IPS-15b (cell line): ENCODE measurements around the gene TMED5.
A peak's percentile ranks its signal among the peaks of the same experiment; 100 is the strongest.
"Not testable (repeated sequence)": the region's sequence is repeated elsewhere in the genome, so short reads cannot be mapped to it uniquely, and the experiment has no call there.

Experiments
- H3K27me3 ChIP-seq: one replicate; pipeline ENCODE4 v1.6.1; 2013; ENCODE audit warnings: low read length; ENCODE audit not compliant: control insufficient read depth, insufficient read depth
- H3K36me3 ChIP-seq: one replicate; pipeline ENCODE4 v1.6.1; 2013; ENCODE audit warnings: low read length; ENCODE audit not compliant: control insufficient read depth, insufficient read depth
- H3K4me1 ChIP-seq: one replicate; pipeline ENCODE4 v1.6.1; 2013; ENCODE audit warnings: mild to moderate bottlenecking, low read length; ENCODE audit not compliant: control insufficient read depth, insufficient read depth
- H3K4me3 ChIP-seq: one replicate; pipeline ENCODE4 v1.5.1; 2013; ENCODE audit warnings: low read depth, low read length
- H3K9ac ChIP-seq: one replicate; pipeline ENCODE4 v1.6.1; 2013; ENCODE audit warnings: low read depth, mild to moderate bottlenecking, low read length
- H3K9me3 ChIP-seq: one replicate; pipeline ENCODE4 v1.6.1; 2013; ENCODE audit warnings: mild to moderate bottlenecking, low read length; ENCODE audit not compliant: control insufficient read depth, insufficient read depth

Gene TMED5

GRCh38 chr1:93199150-93199549 is 18.9 kb upstream of the TMED5 start:
- H3K36me3 ChIP-seq = peaks cover 15% of the 10 kb centered on the region
- no peak overlapping the region for H3K9ac ChIP-seq

GRCh38 chr1:93196591-93196990 is 16.4 kb upstream of the TMED5 start:
- Histone ChIP-seq H3K4me1 (no peaks in the 10 kb centered on the region), H3K36me3 (peaks cover 10% of the 10 kb centered on the region), H3K4me3 (no peak overlapping the region), H3K9ac (no peak overlapping the region), H3K27me3 (no peaks in the 10 kb centered on the region), H3K9me3 (no peaks in the 10 kb centered on the region)

More at GRCh38 chr1:93199150-93199549, 18.9 kb upstream of the TMED5 start:
- Histone ChIP-seq H3K4me3 (no peak overlapping the region), H3K27me3 (no peaks in the 10 kb centered on the region), H3K4me1 (no peaks in the 10 kb centered on the region), H3K9me3 (no peaks in the 10 kb centered on the region)

GRCh38 chr1:93194231-93194990 is 14.2 kb upstream of the TMED5 start:
- Histone ChIP-seq H3K27me3 (no peaks in the 10 kb centered on the region), H3K36me3 (peaks cover 7% of the 10 kb centered on the region), H3K4me3 (no peak overlapping the region), H3K4me1 (no peaks in the 10 kb centered on the region), H3K9ac (no peak overlapping the region), H3K9me3 (no peaks in the 10 kb centered on the region)

GRCh38 chr1:93190432-93190831 is 10.2 kb upstream of the TMED5 start:
- Histone ChIP-seq H3K4me1 (no peaks in the 10 kb centered on the region), H3K27me3 (no peaks in the 10 kb centered on the region), H3K36me3 (peaks cover 5% of the 10 kb centered on the region), H3K9me3 (no peaks in the 10 kb centered on the region), H3K9ac (no peak overlapping the region), H3K4me3 (no peak overlapping the region)

GRCh38 chr1:93186667-93187066 is 6.5 kb upstream of the TMED5 start:
- no peaks in the 10 kb centered on the region for H3K9me3 ChIP-seq
- no peak overlapping the region for H3K9ac ChIP-seq
- no peaks in the 10 kb centered on the region for H3K4me1 ChIP-seq
- H3K36me3 ChIP-seq = no peaks in the 10 kb centered on the region
- no peak overlapping the region for H3K4me3 ChIP-seq
- no peaks in the 10 kb centered on the region for H3K27me3 ChIP-seq

GRCh38 chr1:93180723-93181613 is 755 bp upstream of the TMED5 start, which contains the start of gene CCDC18:
TSS of gene CCDC18 (plus strand) at chr1:93180724. CDS start at chr1:93183362, 2,638 bp downstream.
- no peaks in the 10 kb centered on the region for H3K9me3 ChIP-seq
- peak within 1 kb of the TSS; percentile 74 for H3K9ac ChIP-seq
- no peaks in the 10 kb centered on the region for H3K36me3 ChIP-seq
- peaks cover 6% of the 10 kb centered on the region for H3K4me1 ChIP-seq
- peak within 1 kb of the TSS; percentile 97 for H3K4me3 ChIP-seq
- no peaks in the 10 kb centered on the region for H3K27me3 ChIP-seq

GRCh38 chr1:93178418-93178817 is 1.8 kb downstream of the TMED5 start:
- Histone ChIP-seq H3K9ac (no peak overlapping the region), H3K36me3 (no peaks in the 10 kb centered on the region), H3K9me3 (no peaks in the 10 kb centered on the region), H3K4me3 (peak overlapping the region; percentile 97), H3K27me3 (no peaks in the 10 kb centered on the region), H3K4me1 (peaks cover 6% of the 10 kb centered on the region)

- peak overlapping the region; percentile 97 for H3K4me3 ChIP-seq
- peaks cover 6% of the 10 kb centered on the region for H3K4me1 ChIP-seq
- H3K9me3 ChIP-seq = no peaks in the 10 kb centered on the region
- no peaks in the 10 kb centered on the region for H3K27me3 ChIP-seq
- H3K36me3 ChIP-seq = no peaks in the 10 kb centered on the region
- no peak overlapping the region for H3K9ac ChIP-seq
Measured at GRCh38 chr1:93177991-93178390, 2.2 kb downstream of the TMED5 start.

GRCh38 chr1:93174638-93175037 is 5.6 kb downstream of the TMED5 start:
- not testable (repeated sequence) for H3K4me1 ChIP-seq, H3K4me3 ChIP-seq, H3K36me3 ChIP-seq, H3K9me3 ChIP-seq, H3K9ac ChIP-seq, H3K27me3 ChIP-seq

- H3K27me3 ChIP-seq = no peaks in the 10 kb centered on the region
- H3K4me1 ChIP-seq = peaks cover under 1% of the 10 kb centered on the region
- H3K36me3 ChIP-seq = no peaks in the 10 kb centered on the region
- H3K4me3 ChIP-seq = no peak overlapping the region
- no peak overlapping the region for H3K9ac ChIP-seq
- no peaks in the 10 kb centered on the region for H3K9me3 ChIP-seq
Measured at GRCh38 chr1:93172778-93173177, 7.4 kb downstream of the TMED5 start.

- no peaks in the 10 kb centered on the region for H3K9me3 ChIP-seq
- no peak overlapping the region for H3K4me3 ChIP-seq
- no peaks in the 10 kb centered on the region for H3K27me3 ChIP-seq
- H3K9ac ChIP-seq = no peak overlapping the region
- H3K36me3 ChIP-seq = no peaks in the 10 kb centered on the region
- H3K4me1 ChIP-seq = no peaks in the 10 kb centered on the region
Measured at GRCh38 chr1:93171549-93172034, 8.6 kb downstream of the TMED5 start.
